HepG2 (cell line): Measurements from ENCODE around the gene TTC28.

ENCODE experiments used
- EP300 ChIP-seq, 3 experiments: sonication (generic) in 1 of 3; formaldehyde crosslinking in 1 of 3; IDR thresholded peaks; 2 replicates each; pipeline versions ENCODE4 v1.5.1 to v1.6.1; 2011 to 2020; ENCODE audit warnings: low read depth in 2 of 3, low read length in 2 of 3, borderline replicate concordance in 1 of 3, improper control_type of control experiment in 1 of 3, mild to moderate bottlenecking in 1 of 3, missing genetic modification reagents in 1 of 3, moderate library complexity in 1 of 3
- FOSL1 ChIP-seq: sonication (generic); formaldehyde crosslinking; IDR thresholded peaks from 2 replicates; pipeline ENCODE4 v1.9.0; 2021; ENCODE audit warnings: missing genetic modification reagents, borderline replicate concordance
- GZF1 ChIP-seq: sonication (generic); formaldehyde crosslinking; IDR thresholded peaks from 2 replicates; pipeline ENCODE4 v1.5.1; 2020; ENCODE audit warnings: mild to moderate bottlenecking, missing genetic modification reagents
- HOMEZ ChIP-seq: IDR thresholded peaks from 2 replicates; pipeline ENCODE4 v1.6.1; 2016; ENCODE audit warnings: low read depth
- KAT7 ChIP-seq: IDR thresholded peaks from 2 replicates; pipeline ENCODE4 v1.6.1; 2018; ENCODE audit warnings: borderline replicate concordance, missing compliant biosample characterization
- MAZ ChIP-seq, 2 experiments: sonication (generic) in 1 of 2; formaldehyde crosslinking in 1 of 2; IDR thresholded peaks; 2 replicates each; pipeline versions ENCODE4 v1.5.0 to v1.6.1; 2012 to 2020; ENCODE audit warnings: low read depth in 2 of 2, mild to moderate bottlenecking in 2 of 2, borderline replicate concordance in 1 of 2, improper control_type of control experiment in 1 of 2, low read length in 1 of 2, missing genetic modification reagents in 1 of 2, moderate library complexity in 1 of 2
- RAD21 ChIP-seq: fragments of 450-650 bp; formaldehyde crosslinking; IDR thresholded peaks from 2 replicates; pipeline ENCODE4 v1.5.0; 2020; ENCODE audit warnings: mild to moderate bottlenecking
- RORA ChIP-seq: sonication (generic); formaldehyde crosslinking; IDR thresholded peaks from 2 replicates; pipeline ENCODE4 v1.5.0; 2020; ENCODE audit warnings: mild to moderate bottlenecking, missing genetic modification reagents, moderate library complexity
- ZBTB10 ChIP-seq: sonication (generic); formaldehyde crosslinking; IDR thresholded peaks from 2 replicates; pipeline ENCODE4 v1.4.0; 2020; ENCODE audit warnings: missing genetic modification reagents, borderline replicate concordance
- ZNF10 ChIP-seq: sonication (generic); formaldehyde crosslinking; IDR thresholded peaks from 2 replicates; pipeline ENCODE4 v1.4.0; 2020; ENCODE audit warnings: mild to moderate bottlenecking, low read depth, missing genetic modification reagents, borderline replicate concordance
- ZNF138 ChIP-seq: sonication (generic); formaldehyde crosslinking; IDR thresholded peaks from 2 replicates; pipeline ENCODE4 v1.5.0; 2020; ENCODE audit warnings: mild to moderate bottlenecking, low read depth, missing genetic modification reagents
- ZNF570 ChIP-seq: sonication (generic); formaldehyde crosslinking; IDR thresholded peaks from 2 replicates; pipeline ENCODE4 v1.4.0; 2020; ENCODE audit warnings: mild to moderate bottlenecking, missing genetic modification reagents, borderline replicate concordance
- TF ChIP-seq, protein P1 (sequence below): sonication (generic); formaldehyde crosslinking; IDR thresholded peaks from 2 replicates; pipeline ENCODE4 v1.5.0; 2020; ENCODE audit warnings: mild to moderate bottlenecking, missing genetic modification reagents, moderate library complexity
- TF ChIP-seq, protein P2 (sequence below), 2 experiments: sonication (generic) in 1 of 2; formaldehyde crosslinking in 1 of 2; IDR thresholded peaks; 2 replicates each; pipeline versions ENCODE4 v1.5.1 to v1.6.1; 2011 to 2020; ENCODE audit warnings: borderline replicate concordance in 1 of 2, low read depth in 1 of 2, low read length in 1 of 2, mild to moderate bottlenecking in 1 of 2, missing genetic modification reagents in 1 of 2, moderate library complexity in 1 of 2

DNA sequence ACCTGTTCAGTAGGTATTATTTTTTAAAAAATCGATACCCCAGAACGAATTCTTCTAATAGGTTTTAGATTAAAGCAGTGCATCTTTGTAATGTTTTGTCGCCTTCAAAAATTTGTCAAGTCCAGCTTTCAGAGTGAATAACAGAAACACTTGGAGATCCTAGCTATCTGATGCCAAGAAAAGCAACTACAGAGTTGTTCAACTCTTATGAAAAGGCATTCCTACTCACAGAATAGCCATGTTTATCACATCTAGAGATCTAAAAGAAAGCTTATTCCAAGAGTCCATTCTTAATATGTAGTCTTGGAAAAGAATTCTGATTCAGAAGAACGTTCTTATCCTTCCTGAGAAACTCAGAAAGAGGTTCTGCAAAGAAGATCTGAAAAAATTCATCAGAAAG lies 268.5 kb downstream of the TTC28 start:
- TF ChIP-seq ZNF10 = no peak
- no peak for TF ChIP-seq MAZ (IDR thresholded peaks at IDR 0.05; ENCODE audit: borderline replicate concordance, low read depth, low read length)
- TF ChIP-seq MAZ (CRISPR knock-in tag; IDR thresholded peaks at IDR 0.05; ENCODE audit: low read depth) = no peak
- TF ChIP-seq, protein P1, sequence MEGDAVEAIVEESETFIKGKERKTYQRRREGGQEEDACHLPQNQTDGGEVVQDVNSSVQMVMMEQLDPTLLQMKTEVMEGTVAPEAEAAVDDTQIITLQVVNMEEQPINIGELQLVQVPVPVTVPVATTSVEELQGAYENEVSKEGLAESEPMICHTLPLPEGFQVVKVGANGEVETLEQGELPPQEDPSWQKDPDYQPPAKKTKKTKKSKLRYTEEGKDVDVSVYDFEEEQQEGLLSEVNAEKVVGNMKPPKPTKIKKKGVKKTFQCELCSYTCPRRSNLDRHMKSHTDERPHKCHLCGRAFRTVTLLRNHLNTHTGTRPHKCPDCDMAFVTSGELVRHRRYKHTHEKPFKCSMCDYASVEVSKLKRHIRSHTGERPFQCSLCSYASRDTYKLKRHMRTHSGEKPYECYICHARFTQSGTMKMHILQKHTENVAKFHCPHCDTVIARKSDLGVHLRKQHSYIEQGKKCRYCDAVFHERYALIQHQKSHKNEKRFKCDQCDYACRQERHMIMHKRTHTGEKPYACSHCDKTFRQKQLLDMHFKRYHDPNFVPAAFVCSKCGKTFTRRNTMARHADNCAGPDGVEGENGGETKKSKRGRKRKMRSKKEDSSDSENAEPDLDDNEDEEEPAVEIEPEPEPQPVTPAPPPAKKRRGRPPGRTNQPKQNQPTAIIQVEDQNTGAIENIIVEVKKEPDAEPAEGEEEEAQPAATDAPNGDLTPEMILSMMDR (CRISPR knock-in tag) = no peak
- TF ChIP-seq, protein P2, sequence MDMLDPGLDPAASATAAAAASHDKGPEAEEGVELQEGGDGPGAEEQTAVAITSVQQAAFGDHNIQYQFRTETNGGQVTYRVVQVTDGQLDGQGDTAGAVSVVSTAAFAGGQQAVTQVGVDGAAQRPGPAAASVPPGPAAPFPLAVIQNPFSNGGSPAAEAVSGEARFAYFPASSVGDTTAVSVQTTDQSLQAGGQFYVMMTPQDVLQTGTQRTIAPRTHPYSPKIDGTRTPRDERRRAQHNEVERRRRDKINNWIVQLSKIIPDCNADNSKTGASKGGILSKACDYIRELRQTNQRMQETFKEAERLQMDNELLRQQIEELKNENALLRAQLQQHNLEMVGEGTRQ (IDR thresholded peaks at IDR 0.05; ENCODE audit: low read depth, low read length) = no peak
- TF ChIP-seq, protein P2 (CRISPR knock-in tag; IDR thresholded peaks at IDR 0.05; ENCODE audit: borderline replicate concordance) = no peak
- no peak for TF ChIP-seq FOSL1 (CRISPR knock-in tag)
- TF ChIP-seq EP300 (IDR thresholded peaks at IDR 0.05; ENCODE audit: low read depth in 2 of 2, low read length in 2 of 2) = no peak
- no peak for TF ChIP-seq EP300 (CRISPR knock-in tag; IDR thresholded peaks at IDR 0.05; ENCODE audit: borderline replicate concordance)
- TF ChIP-seq HOMEZ (CRISPR knock-in tag) = no peak
- no peak for TF ChIP-seq RORA (CRISPR knock-in tag)
- no peak for TF ChIP-seq KAT7
- no peak for TF ChIP-seq GZF1 (CRISPR knock-in tag)
- TF ChIP-seq ZNF138 (CRISPR knock-in tag) = no peak
- TF ChIP-seq ZBTB10 (CRISPR knock-in tag) = no peak
- no peak for TF ChIP-seq ZNF570 (CRISPR knock-in tag)
- TF ChIP-seq RAD21 (CRISPR knock-in tag) = no peak
